OCI-LY3 (cell line): ENCODE measurements around the gene FHL3.

Experiments used
- CTCF ChIP-seq: fragments of 200-600, 300-600 bp; sonication (generic); IDR thresholded peaks from 2 replicates; pipeline ENCODE4 v1.5.1; 2014; ENCODE audit warnings: antibody characterized with exemption, low read length, low read depth
- EZH2phosphoT487 ChIP-seq: fragments of 200-600 bp; shearing (Covaris generic); IDR thresholded peaks from 2 replicates; pipeline ENCODE4 v1.6.1; 2018; ENCODE audit warnings: antibody characterized with exemption, mixed run types, low read depth

DNA sequence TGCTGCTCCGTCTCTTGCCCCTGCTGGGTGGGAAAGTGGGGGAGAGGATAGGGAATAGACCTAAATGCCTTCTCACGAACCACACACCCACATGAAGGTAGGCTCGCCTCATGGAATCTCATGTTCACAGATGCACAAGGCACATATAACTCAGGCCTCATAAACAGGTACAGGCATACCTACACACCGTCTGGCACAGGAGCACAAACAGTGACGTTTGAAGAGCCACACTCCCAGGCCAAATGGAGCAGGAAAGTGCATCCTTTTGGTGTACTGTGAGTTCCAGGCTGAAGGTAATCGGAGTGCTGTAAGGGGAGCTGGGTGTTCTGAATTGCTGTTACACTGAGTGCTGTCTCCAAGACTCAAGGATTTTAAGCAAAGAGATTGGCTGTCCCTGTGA is 20.4 kb upstream of the FHL3 start:
- no peak for TF ChIP-seq CTCF
- no peak for TF ChIP-seq EZH2phosphoT487
